ENCODE data around the gene RHBDF2.

- TF ChIP-seq CTCF (conservative IDR thresholded peaks at IDR 0.05; ENCODE audit: low read depth, low read length) (no peak), EZH2phosphoT487 (IDR thresholded peaks at IDR 0.05; ENCODE audit: borderline replicate concordance, low read length) (no peak), EZH2 (IDR thresholded peaks at IDR 0.05; ENCODE audit: low read length, unreplicated experiment) (no peak)
Observed at GRCh38 chr17:76535788-76536510, 34.7 kb upstream of the RHBDF2 start.
